AG04450 (cell line): ENCODE data around the gene MSRB3. TPM values are rescaled to one million over a fixed set of nuclear protein-coding genes. Genes with fewer than 3 reads are reported as not detected.

ENCODE experiments used
- CTCF ChIA-PET: fragments of 300-600, 350-600 bp; formaldehyde crosslinking; extraction: SDS; loops from one replicate; lab custom pipeline; 2022; ENCODE audit warnings: antibody characterized with exemption, inconsistent platforms; lab: Charles Lee
- POLR2A ChIA-PET: fragments of 350-600 bp; formaldehyde crosslinking; extraction: SDS; loops from one replicate; lab custom pipeline; 2021; ENCODE audit warnings: antibody characterized with exemption, inconsistent platforms; lab: Yijun Ruan, JAX
- DNase-seq: peaks from one replicate; pipeline ENCODE4 v3.0.0-alpha.2; 2011; ENCODE audit warnings: low read depth, low spot score
- H3K27ac ChIP-seq: one replicate; pipeline ENCODE4 v1.5.1; 2012; ENCODE audit warnings: low read depth, low read length, control low read depth
- H3K27me3 ChIP-seq: one replicate; pipeline ENCODE4 v1.6.0; 2012; ENCODE audit warnings: low read length; ENCODE audit not compliant: control insufficient read depth, insufficient read depth
- H3K4me3 ChIP-seq: 2 replicates; pipeline ENCODE4 v1.5.1; 2011; ENCODE audit warnings: mild to moderate bottlenecking, low read depth, low read length, control low read depth
- H3K9me3 ChIP-seq: 2 replicates; pipeline ENCODE4 v1.5.1; 2012; ENCODE audit warnings: low read length; ENCODE audit not compliant: control insufficient read depth, insufficient read depth
- CTCF ChIP-seq: IDR thresholded peaks from 2 replicates; pipeline ENCODE4 v1.5.1; 2011; ENCODE audit warnings: low read depth, low read length, control low read depth, inconsistent platforms
- polyA plus RNA-seq: library from polyadenylated mRNA; depleted of rRNA; stranded (reverse); fragments of >200 nt; gene quantifications from 2 replicates; pipeline ENCODE4 v1.2.3, GENCODE V29; 2011

The MSRB3 gene
- polyA plus RNA-seq, 1 experiment: 75.6 TPM

- Histone ChIP-seq H3K27ac (no peak overlapping the region), H3K4me3 (no peak overlapping the region), H3K9me3 (no peaks in the 10 kb centered on the region), H3K27me3 (no peaks in the 10 kb centered on the region)
- CTCF ChIA-PET: interaction anchor here (0.5 kb wide), 1 partner anchor 46 kb away, joined by 3 read pairs; no protein-coding TSS in a partner anchor
- POLR2A ChIA-PET: no interaction called here
- DNase-seq: no peak
- no peak for TF ChIP-seq CTCF
These were observed 45.6 kb downstream of the MSRB3 start for GRCh38 chr12:65324056-65324455.

GRCh38 chr12:65324551-65324950, 46.1 kb downstream of the MSRB3 start:
- no peak overlapping the region for H3K4me3 ChIP-seq
- no peak for DNase-seq
- no peaks in the 10 kb centered on the region for H3K9me3 ChIP-seq
- H3K27ac ChIP-seq: no peak overlapping the region
- TF ChIP-seq CTCF: no peak
- POLR2A ChIA-PET: no interaction called here
- no peaks in the 10 kb centered on the region for H3K27me3 ChIP-seq
- CTCF ChIA-PET: interaction anchor here (0.5 kb wide), 1 partner anchor 46 kb away, joined by 3 read pairs; no protein-coding TSS in a partner anchor

GRCh38 chr12:65325183-65325582, 46.7 kb downstream of the MSRB3 start:
- Histone ChIP-seq H3K27ac (no peak overlapping the region), H3K27me3 (no peaks in the 10 kb centered on the region), H3K9me3 (no peaks in the 10 kb centered on the region), H3K4me3 (no peak overlapping the region)
- no peak for DNase-seq
- CTCF ChIA-PET: no interaction called here
- no peak for TF ChIP-seq CTCF
- POLR2A ChIA-PET: no interaction called here

- Histone ChIP-seq H3K9me3 (peaks cover 3% of the 10 kb centered on the region), H3K27me3 (no peaks in the 10 kb centered on the region), H3K4me3 (no peak overlapping the region), H3K27ac (no peak overlapping the region)
- ChIA-PET POLR2A (interaction anchor here (0.6 to 0.9 kb wide), 2 partner anchors 138 to 1528 kb away, joined by 5 read pairs; no protein-coding TSS in a partner anchor), CTCF (interaction anchor here (0.6 to 1.6 kb wide), 2 partner anchors 22 to 781 kb away, joined by 4 to 5 read pairs; no protein-coding TSS in a partner anchor)
- no peak for DNase-seq
- no peak for TF ChIP-seq CTCF
These were observed 48.1 kb downstream of the MSRB3 start for GRCh38 chr12:65326616-65327015.

- TF ChIP-seq CTCF: no peak
- peak; percentile 82 for DNase-seq
- Histone ChIP-seq H3K4me3 (no peak overlapping the region), H3K27me3 (no peaks in the 10 kb centered on the region), H3K9me3 (peaks cover 4% of the 10 kb centered on the region), H3K27ac (peak overlapping the region; percentile 83)
- POLR2A ChIA-PET: interaction anchor here (0.6 to 1.4 kb wide), 9 partner anchors 84 to 1529 kb away, joined by 3 to 9 read pairs (median 5); partner anchors contain the start of gene HMGA2
- CTCF ChIA-PET: interaction anchor here (0.6 to 1.6 kb wide), 2 partner anchors 392 to 780 kb away, joined by 3 to 5 read pairs; no protein-coding TSS in a partner anchor
These were observed 49.0 kb downstream of the MSRB3 start for GRCh38 chr12:65327207-65328076.
